SK-N-SH (cell line): Measurements from ENCODE around the gene PITPNM3. TPM values are rescaled to one million over a fixed set of nuclear protein-coding genes. Genes with fewer than 3 reads are reported as not detected.

Experiments
- CTCF ChIA-PET: fragments of 300-600, 350-600 bp; formaldehyde crosslinking; extraction: SDS; loops from one replicate; lab custom pipeline; 2021; lab: Yijun Ruan, JAX
- POLR2A ChIA-PET: fragments of 350-600 bp; sonication (Branson Sonifier 250); formaldehyde crosslinking; extraction: SDS; loops from one replicate; lab custom pipeline; 2020; ENCODE audit warnings: antibody characterized with exemption, inconsistent platforms; lab: Yijun Ruan, JAX
- DNase-seq: peaks from one replicate; pipeline ENCODE4 v3.0.0; 2012
- H2AFZ ChIP-seq: fragments of 200-600 bp; sonication (generic); 2 replicates; pipeline ENCODE4 v1.8.1; 2016; ENCODE audit warnings: antibody characterized with exemption, mild to moderate bottlenecking, low read depth
- H3F3A ChIP-seq: fragments of 200-600 bp; sonication (generic); replicated peaks from 2 replicates; pipeline ENCODE3; 2016; ENCODE audit warnings: antibody characterized with exemption, mild to moderate bottlenecking; ENCODE audit not compliant: insufficient read depth
- H3K27ac ChIP-seq, 2 experiments: fragments of 200-500 bp in 1 of 2; fragments of 200-600 bp in 1 of 2; sonication (Bioruptor generic) in 1 of 2; sonication (generic), shearing (Covaris generic) in 1 of 2; 2 replicates each; pipeline versions ENCODE4 v1.5.1 to v1.6.1; 2014 to 2016; ENCODE audit warnings: low read depth in 2 of 2, inconsistent platforms in 1 of 2, low read length in 1 of 2, mild to moderate bottlenecking in 1 of 2, mixed read lengths in 1 of 2
- H3K27me3 ChIP-seq: fragments of 200-600 bp; sonication (generic), shearing (Covaris generic); 2 replicates; pipeline ENCODE4 v1.6.1; 2016; ENCODE audit warnings: mixed run types; ENCODE audit not compliant: insufficient read depth
- H3K36me3 ChIP-seq, 2 experiments: fragments of 200-500 bp in 1 of 2; fragments of 200-600 bp in 1 of 2; sonication (Bioruptor generic) in 1 of 2; sonication (generic) in 1 of 2; replicated peaks in 1 of 2; 2 replicates each; pipeline versions ENCODE3 to v1.5.1; 2014 to 2016; ENCODE audit warnings: low read length in 1 of 2, mild to moderate bottlenecking in 1 of 2; ENCODE audit not compliant: insufficient read depth in 2 of 2, control insufficient read depth in 1 of 2
- H3K4me1 ChIP-seq, 2 experiments: fragments of 200-500 bp in 1 of 2; fragments of 200-600 bp in 1 of 2; sonication (Bioruptor generic) in 1 of 2; sonication (generic), shearing (Covaris generic) in 1 of 2; 2 replicates each; pipeline versions ENCODE4 v1.5.1 to v1.6.1; 2014 to 2016; ENCODE audit warnings: low read depth in 1 of 2, low read length in 1 of 2, mixed run types in 1 of 2; ENCODE audit not compliant: insufficient read depth in 2 of 2, control insufficient read depth in 1 of 2
- H3K4me2 ChIP-seq: fragments of 200-600 bp; sonication (generic), shearing (Covaris generic); 2 replicates; pipeline ENCODE4 v1.6.1; 2017; ENCODE audit warnings: mixed run types
- H3K4me3 ChIP-seq, 2 experiments: fragments of 200-500 bp in 1 of 2; fragments of 200-600 bp in 1 of 2; sonication (Bioruptor generic) in 1 of 2; sonication (generic), shearing (Covaris generic) in 1 of 2; 2 replicates each; pipeline versions ENCODE4 v1.5.1 to v1.8.1; 2014 to 2016; ENCODE audit warnings: low read depth in 2 of 2, inconsistent platforms in 1 of 2, low read length in 1 of 2, mild to moderate bottlenecking in 1 of 2, mixed read lengths in 1 of 2, moderate library complexity in 1 of 2
- H3K79me2 ChIP-seq: fragments of 200-600 bp; sonication (generic); 2 replicates; pipeline ENCODE4 v1.8.1; 2017; ENCODE audit warnings: mild to moderate bottlenecking; ENCODE audit not compliant: insufficient read depth
- H3K9ac ChIP-seq: fragments of 200-600 bp; sonication (generic); 2 replicates; pipeline ENCODE4 v1.6.1; 2017; ENCODE audit warnings: mixed run types
- H3K9me2 ChIP-seq: fragments of 200-600 bp; sonication (generic); 2 replicates; pipeline ENCODE4 v1.6.1; 2017; ENCODE audit warnings: mixed run types
- H3K9me3 ChIP-seq: fragments of 200-600 bp; sonication (generic); 2 replicates; pipeline ENCODE4 v1.6.1; 2017; ENCODE audit warnings: mixed run types, mild to moderate bottlenecking, moderate library complexity
- H4K20me1 ChIP-seq: fragments of 200-600 bp; sonication (generic); 2 replicates; pipeline ENCODE4 v1.6.1; 2017; ENCODE audit warnings: mild to moderate bottlenecking, mixed run types; ENCODE audit not compliant: insufficient read depth
- CTCF ChIP-seq: fragments of 200-600 bp; sonication (generic); IDR thresholded peaks from 2 replicates; pipeline ENCODE4 v1.6.1; 2017; ENCODE audit warnings: antibody characterized with exemption, mild to moderate bottlenecking, moderate library complexity
- ELF1 ChIP-seq: IDR thresholded peaks from 2 replicates; pipeline ENCODE4 v1.4.0; 2012
- EP300 ChIP-seq, 2 experiments: IDR thresholded peaks; 2 replicates each; pipeline versions ENCODE4 v1.4.0 to v1.6.1; 2012; ENCODE audit warnings: borderline replicate concordance in 1 of 2, low read depth in 1 of 2, low read length in 1 of 2
- FOXM1 ChIP-seq: IDR thresholded peaks from 2 replicates; pipeline ENCODE4 v1.4.0; 2012; ENCODE audit warnings: low read depth, mild to moderate bottlenecking
- IRF3 ChIP-seq: fragments of 150-350 bp; IDR thresholded peaks from 2 replicates; pipeline ENCODE4 v1.6.1; 2016; ENCODE audit warnings: mild to moderate bottlenecking, low read depth, low read length
- MAX ChIP-seq: IDR thresholded peaks from 2 replicates; pipeline ENCODE4 v1.4.0; 2012; ENCODE audit warnings: low read depth
- MEF2A ChIP-seq: IDR thresholded peaks from 2 replicates; pipeline ENCODE4 v1.4.0; 2012; ENCODE audit warnings: low read depth, borderline replicate concordance
- MXI1 ChIP-seq: IDR thresholded peaks from 2 replicates; pipeline ENCODE4 v1.6.1; 2012; ENCODE audit warnings: mild to moderate bottlenecking, low read depth, low read length, improper control_type of control experiment
- NRF1 ChIP-seq: IDR thresholded peaks from 2 replicates; pipeline ENCODE4 v1.6.1; 2012; ENCODE audit warnings: low read depth, mild to moderate bottlenecking, low read length
- RAD21 ChIP-seq: IDR thresholded peaks from 2 replicates; pipeline ENCODE4 v1.6.1; 2012; ENCODE audit warnings: mild to moderate bottlenecking, low read length
- REST ChIP-seq: IDR thresholded peaks from 2 replicates; pipeline ENCODE4 v1.6.1; 2012; ENCODE audit warnings: mild to moderate bottlenecking, low read depth, low read length, moderate library complexity
- RFX5 ChIP-seq: IDR thresholded peaks from 2 replicates; pipeline ENCODE4 v1.6.1; 2012; ENCODE audit warnings: mild to moderate bottlenecking, improper control_type of control experiment, low read length
- RXRA ChIP-seq: IDR thresholded peaks from 2 replicates; pipeline ENCODE4 v1.4.0; 2012; ENCODE audit warnings: low read depth, mild to moderate bottlenecking, borderline replicate concordance
- SIN3A ChIP-seq: IDR thresholded peaks from 2 replicates; pipeline ENCODE4 v1.6.1; 2012; ENCODE audit warnings: low read depth, mild to moderate bottlenecking, low read length, moderate library complexity, borderline replicate concordance
- SMC3 ChIP-seq: IDR thresholded peaks from 2 replicates; pipeline ENCODE4 v1.6.1; 2012; ENCODE audit warnings: low read depth, low read length, improper control_type of control experiment
- TCF12 ChIP-seq: IDR thresholded peaks from 2 replicates; pipeline ENCODE4 v1.4.0; 2012
- TEAD4 ChIP-seq: IDR thresholded peaks from 2 replicates; pipeline ENCODE4 v1.4.0; 2012; ENCODE audit warnings: mild to moderate bottlenecking, borderline replicate concordance; ENCODE audit not compliant: insufficient read depth
- ZBTB33 ChIP-seq: IDR thresholded peaks from 2 replicates; pipeline ENCODE4 v1.4.0; 2012; ENCODE audit warnings: low read depth, borderline replicate concordance
- WGBS: methylation state at CpG from one replicate; pipeline ENCODE4 v1.1.6; 2017; ENCODE audit warnings: low lambda C conversion rate; 5-methylcytosine and 5-hydroxymethylcytosine counted together
- polyA plus RNA-seq, 3 experiments: library from polyadenylated mRNA; depleted of rRNA; stranded (reverse); fragments of >200 nt; gene quantifications; 2 replicates each; pipeline ENCODE4 v1.2.3, GENCODE V29; 2012

Gene PITPNM3
- polyA plus RNA-seq, 1 of the 3 experiments (the other 2 are of a cell fraction), result 0.82 TPM

- peaks cover 0 to 9% of the 10 kb centered on the region in 2 experiments; a peak in 1 of 4 replicates for H3K4me1 ChIP-seq
- POLR2A ChIA-PET, result no interaction called here
- no peaks in the 10 kb centered on the region for H3K27me3 ChIP-seq
- H3K4me3 ChIP-seq, result no peak overlapping the region
- no peak overlapping the region for H3K4me2 ChIP-seq
- H3K27ac ChIP-seq, result no peak overlapping the region
- no peaks in the 10 kb centered on the region for H3K79me2 ChIP-seq
- TF ChIP-seq SIN3A (no peak), MEF2A (no peak), ELF1 (no peak), RFX5 (no peak), NRF1 (no peak), TEAD4 (no peak)
- H3K36me3 ChIP-seq, result no peaks in the 10 kb centered on the region
- H3K9me3 ChIP-seq, result no peaks in the 10 kb centered on the region
- CTCF ChIA-PET, result no interaction called here
- H3F3A ChIP-seq, result peaks cover 6% of the 10 kb centered on the region
- no peak overlapping the region for H3K9ac ChIP-seq
- WGBS, result 95% methylated on average over 3 of the region's 4 CpGs
- H3K9me2 ChIP-seq, result no peaks in the 10 kb centered on the region
- H2AFZ ChIP-seq, result no peak overlapping the region
- DNase-seq, result no peak
- no peaks in the 10 kb centered on the region for H4K20me1 ChIP-seq
These were observed 2.0 kb downstream of the PITPNM3 start for GRCh38 chr17:6554342-6554741.

GRCh38 chr17:6551869-6552531 is 4.4 kb downstream of the PITPNM3 start:
- DNase-seq, result no peak
- POLR2A ChIA-PET, result no interaction called here

More at GRCh38 chr17:6551869-6552531, 4.4 kb downstream of the PITPNM3 start:
- no peaks in the 10 kb centered on the region for H3K9me3 ChIP-seq
- no peaks in the 10 kb centered on the region for H3K79me2 ChIP-seq
- no peaks in the 10 kb centered on the region for H3K36me3 ChIP-seq
- H3K4me1 ChIP-seq, result peaks cover 0 to 9% of the 10 kb centered on the region in 2 experiments; a peak in 1 of 4 replicates
- no peaks in the 10 kb centered on the region for H3F3A ChIP-seq
- no peaks in the 10 kb centered on the region for H3K9me2 ChIP-seq
- H3K4me2 ChIP-seq, result no peak overlapping the region
- CTCF ChIA-PET, result interaction anchor here (0.6 to 1.6 kb wide), 2 partner anchors 16 to 79 kb away, joined by 3 to 4 read pairs; no protein-coding TSS in a partner anchor
- H3K9ac ChIP-seq, result no peak overlapping the region
- no peak for TF ChIP-seq SMC3
- no peak for TF ChIP-seq CTCF
- no peak for TF ChIP-seq MXI1
- no peak for TF ChIP-seq RFX5
- no peak for TF ChIP-seq FOXM1
- no peak for TF ChIP-seq RXRA
- no peak for TF ChIP-seq RAD21
- TF ChIP-seq MAX, result no peak
- no peak for TF ChIP-seq REST
- TF ChIP-seq EP300 (IDR thresholded peaks at IDR 0.05; ENCODE audit: borderline replicate concordance in 1 of 2, low read depth in 1 of 2, low read length in 1 of 2), result no peak
- no peak for TF ChIP-seq TCF12
- TF ChIP-seq MEF2A, result no peak
- TF ChIP-seq ZBTB33, result no peak
- no peak for TF ChIP-seq NRF1
- no peak for TF ChIP-seq TEAD4
- TF ChIP-seq IRF3, result no peak
- 87% methylated on average over 11 of the region's 11 CpGs for WGBS
- no peak overlapping the region for H3K27ac ChIP-seq
- H3K4me3 ChIP-seq, result no peak overlapping the region
- H4K20me1 ChIP-seq, result no peaks in the 10 kb centered on the region
- no peak overlapping the region for H2AFZ ChIP-seq
- H3K27me3 ChIP-seq, result no peaks in the 10 kb centered on the region
